ENCODE results near the gene MTREX. TPM values are rescaled to one million over a fixed set of nuclear protein-coding genes. Genes with fewer than 3 reads are reported as not detected.

The MTREX gene
- total RNA-seq, 1 donor from 2014 or later, result 78.7 TPM

- DNase-seq (ENCODE audit: low spot score in 2 of 2, unreplicated experiment in 2 of 2), result no peak
- peak overlapping the region; percentile 83 for H3K27ac Mint-ChIP-seq
- H3K9me3 Mint-ChIP-seq, result peaks cover 9% of the 10 kb centered on the region
- peaks cover 41% of the 10 kb centered on the region for H3K4me1 Mint-ChIP-seq
- no peaks in the 10 kb centered on the region for H3K27me3 Mint-ChIP-seq (ENCODE audit: low read depth)
- peaks cover 16% of the 10 kb centered on the region for H3K36me3 Mint-ChIP-seq
- H3K4me3 Mint-ChIP-seq, result no peak overlapping the region
- no peak for TF ChIP-seq CTCF (IDR thresholded peaks at IDR 0.05; ENCODE audit: unreplicated experiment)
Measured at GRCh38 chr5:55440188-55440646, 132.4 kb downstream of the MTREX start.

DNA sequence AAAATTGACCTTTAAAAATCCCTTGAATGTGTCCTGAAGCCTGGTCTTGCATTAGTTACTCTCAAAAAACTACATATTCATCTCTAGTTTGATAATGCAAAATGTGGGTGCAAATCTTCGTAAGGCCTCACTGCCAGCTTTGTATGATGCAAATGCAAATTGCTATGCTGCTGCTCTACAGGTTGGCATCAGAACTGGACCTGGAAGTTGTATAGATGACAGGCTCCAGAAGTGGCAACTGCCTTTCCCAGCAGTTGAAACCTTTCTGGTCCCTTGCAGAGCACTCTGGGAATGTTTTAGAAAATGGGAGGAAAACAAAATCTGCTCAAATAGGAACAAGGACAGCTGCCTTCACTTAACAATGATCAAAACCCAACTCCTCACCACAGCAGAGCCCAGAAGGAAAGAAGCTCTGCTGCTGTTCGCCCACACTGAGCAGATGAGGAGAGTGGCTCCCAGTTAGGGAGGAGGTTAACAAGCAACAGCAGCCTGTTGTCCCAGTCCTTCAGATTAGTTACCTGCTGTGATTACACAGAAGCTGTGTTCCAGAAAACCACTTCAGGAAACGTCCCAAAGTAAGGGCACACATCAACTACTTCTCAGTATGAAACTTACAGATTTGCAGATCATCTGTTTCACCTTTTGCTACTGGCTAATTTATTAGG is 133.4 kb downstream of the MTREX start:
- peaks cover 3% of the 10 kb centered on the region for H3K9me3 Mint-ChIP-seq
- H3K27me3 Mint-ChIP-seq (ENCODE audit: low read depth), result no peaks in the 10 kb centered on the region
- DNase-seq (ENCODE audit: low spot score in 2 of 2, unreplicated experiment in 2 of 2), result no peak
- no peak overlapping the region for H3K27ac Mint-ChIP-seq
- H3K4me3 Mint-ChIP-seq, result no peak overlapping the region
- TF ChIP-seq CTCF (IDR thresholded peaks at IDR 0.05; ENCODE audit: unreplicated experiment), result no peak
- H3K4me1 Mint-ChIP-seq, result peaks cover 47% of the 10 kb centered on the region
- peaks cover 6% of the 10 kb centered on the region for H3K36me3 Mint-ChIP-seq

- H3K4me1 Mint-ChIP-seq, result peaks cover 53% of the 10 kb centered on the region
- H3K4me3 Mint-ChIP-seq, result no peak overlapping the region
- no peak overlapping the region for H3K27ac Mint-ChIP-seq
- no peak for DNase-seq (ENCODE audit: low spot score in 2 of 2, unreplicated experiment in 2 of 2)
- TF ChIP-seq CTCF (IDR thresholded peaks at IDR 0.05; ENCODE audit: unreplicated experiment), result no peak
- H3K36me3 Mint-ChIP-seq, result peaks cover 4% of the 10 kb centered on the region
- H3K27me3 Mint-ChIP-seq (ENCODE audit: low read depth), result no peaks in the 10 kb centered on the region
- no peaks in the 10 kb centered on the region for H3K9me3 Mint-ChIP-seq
Measured at GRCh38 chr5:55441954-55442353, 134.2 kb downstream of the MTREX start.

DNA sequence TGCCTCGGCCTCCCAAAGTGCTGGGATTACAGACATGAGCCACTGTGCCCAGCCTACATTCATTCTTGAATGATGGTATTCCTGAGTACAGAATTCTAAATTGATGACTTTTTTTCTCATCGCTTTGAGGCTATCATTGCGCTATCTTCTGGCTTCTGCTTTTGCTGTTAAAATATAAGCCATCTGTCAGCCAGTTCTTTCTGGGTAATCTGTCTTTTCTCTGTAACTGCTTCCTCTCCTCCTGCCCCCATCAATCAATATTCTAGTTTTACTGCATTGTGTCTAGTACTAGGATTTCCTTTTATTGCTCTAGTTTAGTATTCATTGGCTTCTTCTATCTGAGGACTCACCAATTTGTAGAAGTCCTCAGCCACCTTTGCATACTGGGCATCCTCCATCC is 138.0 kb downstream of the MTREX start:
- TF ChIP-seq CTCF (IDR thresholded peaks at IDR 0.05; ENCODE audit: unreplicated experiment), result no peak
- Mint-ChIP-seq H3K9me3 (no peaks in the 10 kb centered on the region), H3K4me1 (peaks cover 25% of the 10 kb centered on the region), H3K36me3 (peaks cover 4% of the 10 kb centered on the region), H3K27me3 (ENCODE audit: low read depth) (no peaks in the 10 kb centered on the region), H3K4me3 (no peak overlapping the region), H3K27ac (no peak overlapping the region)
- no peak for DNase-seq (ENCODE audit: low spot score in 2 of 2, unreplicated experiment in 2 of 2)

GRCh38 chr5:55446640-55447351 is 139.0 kb downstream of the MTREX start:
- H3K36me3 Mint-ChIP-seq, result peaks cover 5% of the 10 kb centered on the region

More at GRCh38 chr5:55446640-55447351, 139.0 kb downstream of the MTREX start:
- Mint-ChIP-seq H3K27me3 (ENCODE audit: low read depth) (no peaks in the 10 kb centered on the region), H3K4me3 (no peak overlapping the region), H3K27ac (peak overlapping the region; percentile 10), H3K4me1 (peaks cover 18% of the 10 kb centered on the region), H3K9me3 (no peaks in the 10 kb centered on the region)
- DNase-seq (ENCODE audit: low spot score in 2 of 2, unreplicated experiment in 2 of 2), result no peak
- TF ChIP-seq CTCF (IDR thresholded peaks at IDR 0.05; ENCODE audit: unreplicated experiment), result no peak
